ENCODE results near the gene CLCNKB. TPM values are rescaled to one million over a fixed set of nuclear protein-coding genes. Genes with fewer than 3 reads are reported as not detected.
"Not testable (repeated sequence)": the region's sequence is repeated elsewhere in the genome, so short reads cannot be mapped to it uniquely, and the experiment has no call there.

Gene CLCNKB
- total RNA-seq, 2 experiments from 2014 or later = not detected

DNA sequence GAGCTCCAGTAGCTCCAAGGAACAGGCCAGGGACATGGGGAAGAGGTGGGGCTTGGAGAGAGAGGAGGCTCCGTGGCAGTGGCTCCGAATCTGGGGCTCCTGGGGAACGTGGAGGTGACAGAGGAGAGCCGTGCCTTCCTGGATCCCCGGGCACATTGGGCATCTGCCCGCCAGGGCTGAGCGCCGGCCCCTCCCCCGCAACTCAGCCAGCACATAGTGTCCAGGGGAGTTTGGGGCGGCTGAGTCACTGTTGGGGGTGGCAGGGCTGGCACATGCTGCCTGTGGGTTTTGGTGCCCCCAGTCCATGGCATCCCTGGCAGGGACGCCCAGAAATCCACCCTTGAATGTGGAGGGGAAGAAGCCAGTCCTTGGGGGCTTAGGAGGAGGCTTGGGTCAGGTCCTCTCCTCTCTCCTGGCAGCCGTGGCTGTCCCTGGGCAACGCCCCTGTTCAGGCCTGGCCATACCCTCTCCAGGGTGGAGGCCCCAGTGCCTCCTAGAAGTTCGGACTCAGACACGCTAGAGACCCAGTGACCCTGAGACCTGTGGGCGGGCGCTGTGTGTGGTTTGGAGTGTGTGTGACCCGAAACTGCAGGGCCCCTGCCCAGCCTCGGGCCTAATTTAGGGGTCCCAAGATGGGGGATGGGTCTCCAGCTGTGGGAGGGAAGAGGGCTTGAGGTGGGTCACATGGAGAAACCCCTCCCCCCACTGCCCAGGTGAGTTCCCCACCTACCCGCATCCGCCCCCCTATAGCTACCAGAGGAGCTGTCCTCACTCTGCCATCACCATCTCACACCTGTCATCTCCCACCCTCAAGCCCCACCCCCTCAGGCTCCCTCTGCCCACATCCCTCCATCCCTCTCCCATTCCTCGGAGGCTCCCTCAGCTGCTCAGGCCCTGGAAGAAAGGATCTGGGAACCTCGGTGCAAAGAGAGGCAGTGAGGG is 27.4 kb upstream of the CLCNKB start:
- DNase-seq = no peak
- Mint-ChIP-seq H3K4me1 (ENCODE audit: low read depth) (peaks cover 5% of the 10 kb centered on the region), H3K27me3 (peaks cover 9% of the 10 kb centered on the region), H3K9me3 (no peaks in the 10 kb centered on the region), H3K27ac (no peak overlapping the region), H3K36me3 (no peaks in the 10 kb centered on the region), H3K4me3 (no peak overlapping the region)
- ChIA-PET CTCF (interaction anchor here (1.6 kb wide), 1 partner anchor 63 kb away, joined by 4 read pairs; no protein-coding TSS in a partner anchor), POLR2A (interaction anchor here (0.6 kb wide), 1 partner anchor 304 kb away, joined by 3 read pairs; no protein-coding TSS in a partner anchor)
- intact Hi-C loops (cut with micrococcal nuclease) = no loop called here

- Mint-ChIP-seq H3K27me3 (peaks cover 9% of the 10 kb centered on the region), H3K9me3 (no peaks in the 10 kb centered on the region), H3K36me3 (no peaks in the 10 kb centered on the region), H3K4me3 (no peak overlapping the region), H3K4me1 (ENCODE audit: low read depth) (peaks cover 5% of the 10 kb centered on the region), H3K27ac (no peak overlapping the region)
- no peak for DNase-seq
- ChIA-PET POLR2A (no interaction called here), CTCF (interaction anchor here (1.6 kb wide), 1 partner anchor 62 kb away, joined by 4 read pairs; no protein-coding TSS in a partner anchor)
- intact Hi-C loops (cut with micrococcal nuclease) = no loop called here
Observed at GRCh38 chr1:16017076-16017460, 26.5 kb upstream of the CLCNKB start.

- CTCF ChIA-PET = interaction anchor here (1.6 kb wide), 1 partner anchor 61 kb away, joined by 4 read pairs; no protein-coding TSS in a partner anchor
- no peak within 1 kb of the TSS for H3K27ac Mint-ChIP-seq
- no peak for DNase-seq
- no peaks in the 10 kb centered on the region for H3K36me3 Mint-ChIP-seq
- intact Hi-C loops (cut with micrococcal nuclease) = no loop called here
- POLR2A ChIA-PET = no interaction called here
- H3K27me3 Mint-ChIP-seq = peaks cover 9% of the 10 kb centered on the region
- H3K4me3 Mint-ChIP-seq = no peak within 1 kb of the TSS
- H3K4me1 Mint-ChIP-seq (ENCODE audit: low read depth) = no peaks in the 10 kb centered on the region
- no peaks in the 10 kb centered on the region for H3K9me3 Mint-ChIP-seq
Observed at GRCh38 chr1:16017461-16018303, 25.9 kb upstream of the CLCNKB start, which contains the start of gene HSPB7. Gene HSPB7, minus strand, starts transcription at chr1:16018043. Its CDS starts 80 bp downstream, at chr1:16017963.

DNA sequence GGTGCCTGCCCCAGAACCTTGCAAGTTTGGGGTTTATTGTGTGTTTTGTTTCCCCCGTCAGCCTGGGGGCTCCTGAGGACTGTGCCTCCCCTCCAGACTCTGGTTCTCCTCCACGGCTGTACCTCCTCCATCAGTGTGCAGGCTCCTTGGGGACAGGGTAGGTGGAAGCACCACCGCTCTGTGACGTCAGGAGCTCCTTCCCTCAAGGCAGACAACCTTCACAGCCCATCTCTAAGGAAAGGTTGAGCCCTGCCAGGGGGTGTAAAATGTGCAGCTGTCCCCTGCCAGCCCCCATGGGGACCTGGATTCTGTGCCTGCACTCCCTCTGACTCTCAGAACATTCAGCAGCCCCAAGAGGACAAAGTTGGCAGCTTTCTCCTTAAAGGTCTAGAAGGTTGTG is 25.3 kb upstream of the CLCNKB start:
- Mint-ChIP-seq H3K4me1 (ENCODE audit: low read depth) (no peaks in the 10 kb centered on the region), H3K36me3 (no peaks in the 10 kb centered on the region), H3K27me3 (peaks cover 9% of the 10 kb centered on the region), H3K9me3 (no peaks in the 10 kb centered on the region), H3K27ac (no peak overlapping the region), H3K4me3 (no peak overlapping the region)
- intact Hi-C loops (cut with micrococcal nuclease) = no loop called here
- DNase-seq = no peak
- ChIA-PET CTCF (interaction anchor here (1.6 kb wide), 2 partner anchors 10 to 60 kb away, joined by 4 read pairs; no protein-coding TSS in a partner anchor), POLR2A (no interaction called here)

GRCh38 chr1:16018749-16019643 is 24.6 kb upstream of the CLCNKB start:
- Mint-ChIP-seq H3K4me3 (no peak overlapping the region), H3K36me3 (no peaks in the 10 kb centered on the region), H3K27me3 (peaks cover 6% of the 10 kb centered on the region), H3K27ac (no peak overlapping the region), H3K9me3 (no peaks in the 10 kb centered on the region), H3K4me1 (ENCODE audit: low read depth) (no peaks in the 10 kb centered on the region)
- CTCF ChIA-PET = interaction anchor here (1.6 to 1.7 kb wide), 2 partner anchors 9 to 11 kb away, joined by 4 to 7 read pairs; no protein-coding TSS in a partner anchor
- no peak for DNase-seq
- intact Hi-C loops (cut with micrococcal nuclease) = no loop called here
- POLR2A ChIA-PET = no interaction called here

GRCh38 chr1:16019644-16020277 is 23.8 kb upstream of the CLCNKB start:
- H3K27me3 Mint-ChIP-seq = peaks cover 3% of the 10 kb centered on the region
- ChIA-PET CTCF (interaction anchor here (1.6 to 1.7 kb wide), 2 partner anchors 10 to 12 kb away, joined by 4 to 7 read pairs; no protein-coding TSS in a partner anchor), POLR2A (no interaction called here)
- H3K9me3 Mint-ChIP-seq = no peaks in the 10 kb centered on the region
- no peaks in the 10 kb centered on the region for H3K36me3 Mint-ChIP-seq
- no peak for DNase-seq
- no peak overlapping the region for H3K27ac Mint-ChIP-seq
- intact Hi-C loops (cut with micrococcal nuclease) = no loop called here
- H3K4me3 Mint-ChIP-seq = no peak overlapping the region
- no peaks in the 10 kb centered on the region for H3K4me1 Mint-ChIP-seq (ENCODE audit: low read depth)

GRCh38 chr1:16020325-16020724 is 23.3 kb upstream of the CLCNKB start:
- CTCF ChIA-PET = interaction anchor here (1.7 kb wide), 1 partner anchor 11 kb away, joined by 7 read pairs; no protein-coding TSS in a partner anchor
- intact Hi-C loops (cut with micrococcal nuclease) = no loop called here

GRCh38 chr1:16020878-16021277 is 22.7 kb upstream of the CLCNKB start:
- H3K27me3 Mint-ChIP-seq; H3K4me1 Mint-ChIP-seq (ENCODE audit: low read depth); POLR2A ChIA-PET; DNase-seq; H3K9me3 Mint-ChIP-seq; CTCF ChIA-PET; H3K27ac Mint-ChIP-seq; intact Hi-C loops (cut with micrococcal nuclease); H3K4me3 Mint-ChIP-seq; H3K36me3 Mint-ChIP-seq: not testable (repeated sequence)

More at GRCh38 chr1:16020325-16020724, 23.3 kb upstream of the CLCNKB start:
- Mint-ChIP-seq H3K36me3 (no peaks in the 10 kb centered on the region), H3K27ac (no peak overlapping the region), H3K9me3 (no peaks in the 10 kb centered on the region), H3K27me3 (no peaks in the 10 kb centered on the region), H3K4me3 (no peak overlapping the region), H3K4me1 (ENCODE audit: low read depth) (no peaks in the 10 kb centered on the region)
- POLR2A ChIA-PET = no interaction called here
- no peak for DNase-seq

GRCh38 chr1:16021681-16022080 is 21.9 kb upstream of the CLCNKB start, which contains the start of gene CLCNKA:
Gene CLCNKA, plus strand, starts transcription at chr1:16022036. Its CDS starts 584 bp downstream, at chr1:16022620.
- Mint-ChIP-seq H3K27ac (no peak within 1 kb of the TSS), H3K9me3 (no peaks in the 10 kb centered on the region), H3K27me3 (no peaks in the 10 kb centered on the region), H3K4me1 (ENCODE audit: low read depth) (no peaks in the 10 kb centered on the region), H3K4me3 (no peak within 1 kb of the TSS), H3K36me3 (no peaks in the 10 kb centered on the region)
- intact Hi-C loops (cut with micrococcal nuclease) = no loop called here
- DNase-seq = no peak
- POLR2A ChIA-PET = interaction anchor here (0.5 kb wide), 1 partner anchor 59 kb away, joined by 3 read pairs; no protein-coding TSS in a partner anchor
- CTCF ChIA-PET = interaction anchor here (0.8 kb wide), 1 partner anchor 230 kb away, joined by 3 read pairs; no protein-coding TSS in a partner anchor

DNA sequence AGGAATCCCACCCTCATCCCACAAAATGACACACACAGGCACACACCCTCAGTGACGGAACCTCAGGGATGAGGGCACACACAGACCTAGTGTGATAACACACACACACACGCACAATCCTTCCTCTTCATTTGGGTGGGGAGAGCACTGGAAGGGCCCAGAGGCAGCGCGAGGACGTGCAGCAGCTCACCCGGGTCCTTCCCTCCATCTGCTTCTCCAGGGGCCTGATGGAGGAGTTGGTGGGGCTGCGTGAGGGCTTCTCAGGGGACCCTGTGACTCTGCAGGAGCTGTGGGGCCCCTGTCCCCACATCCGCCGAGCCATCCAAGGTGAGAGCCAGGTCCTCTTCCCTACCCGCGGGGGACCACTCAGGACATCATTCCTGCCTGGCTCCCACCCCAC is 21.2 kb upstream of the CLCNKB start:
- no peaks in the 10 kb centered on the region for H3K9me3 Mint-ChIP-seq
- CTCF ChIA-PET = no interaction called here
- no peak overlapping the region for H3K4me3 Mint-ChIP-seq
- POLR2A ChIA-PET = no interaction called here
- no peaks in the 10 kb centered on the region for H3K27me3 Mint-ChIP-seq
- no peak overlapping the region for H3K27ac Mint-ChIP-seq
- H3K4me1 Mint-ChIP-seq (ENCODE audit: low read depth) = no peaks in the 10 kb centered on the region
- no peaks in the 10 kb centered on the region for H3K36me3 Mint-ChIP-seq
- DNase-seq = no peak
- intact Hi-C loops (cut with micrococcal nuclease) = no loop called here

Data from activated CD4-positive, alpha-beta memory T cell treated with anti-CD3 and anti-CD28 coated beads for 36 hours (primary cell).